ENCODE data around the gene BORCS8. TPM values are rescaled to one million over a fixed set of nuclear protein-coding genes. Genes with fewer than 3 reads are reported as not detected.

Gene BORCS8
- total RNA-seq, 1 donor from 2014 or later = 33.5 TPM

- Mint-ChIP-seq H3K27me3 (ENCODE audit: low read depth, unreplicated experiment) (peaks cover 24% of the 10 kb centered on the region), H3K4me1 (ENCODE audit: low read depth, unreplicated experiment) (no peaks in the 10 kb centered on the region), H3K27ac (ENCODE audit: unreplicated experiment) (no peak overlapping the region), H3K4me3 (ENCODE audit: unreplicated experiment) (no peak overlapping the region), H3K9me3 (ENCODE audit: unreplicated experiment) (peaks cover 6% of the 10 kb centered on the region), H3K36me3 (ENCODE audit: low read depth, unreplicated experiment) (peaks cover 2% of the 10 kb centered on the region)
- H3K9ac ChIP-seq (ENCODE audit: low read length) = no peak overlapping the region
- peaks cover 4% of the 10 kb centered on the region for H3K9me3 ChIP-seq (ENCODE audit: insufficient read depth, low read depth, low read length)
- no peak overlapping the region for H3K27ac ChIP-seq (ENCODE audit: low read depth, low read length)
- H2AFZ ChIP-seq (ENCODE audit: low read depth, low read length) = no peak overlapping the region
- no peaks in the 10 kb centered on the region for H4K20me1 ChIP-seq (ENCODE audit: insufficient read depth, low read length)
- TF ChIP-seq EZH2 (IDR thresholded peaks at IDR 0.05; ENCODE audit: insufficient read depth, low read length) (no peak), CTCF (IDR thresholded peaks at IDR 0.05; ENCODE audit: insufficient read depth, low read depth, low read length) (no peak)
- no peak overlapping the region for H3K4me3 ChIP-seq (ENCODE audit: insufficient read depth, low read depth, low read length)
- no peaks in the 10 kb centered on the region for H3K79me2 ChIP-seq (ENCODE audit: insufficient read depth, low read length)
- H3K4me1 ChIP-seq (ENCODE audit: insufficient read depth, low read length) = no peaks in the 10 kb centered on the region
- H3K27me3 ChIP-seq (ENCODE audit: insufficient read depth, low read length) = no peaks in the 10 kb centered on the region
- no peak overlapping the region for H3K4me2 ChIP-seq (ENCODE audit: low read length)
- DNase-seq (ENCODE audit: low read depth) (no peak), FAIRE-seq (no peak)
- H3K36me3 ChIP-seq (ENCODE audit: insufficient read depth, low read length) = no peaks in the 10 kb centered on the region
Measured at GRCh38 chr19:19239675-19240074, 47.7 kb upstream of the BORCS8 start.

DNA sequence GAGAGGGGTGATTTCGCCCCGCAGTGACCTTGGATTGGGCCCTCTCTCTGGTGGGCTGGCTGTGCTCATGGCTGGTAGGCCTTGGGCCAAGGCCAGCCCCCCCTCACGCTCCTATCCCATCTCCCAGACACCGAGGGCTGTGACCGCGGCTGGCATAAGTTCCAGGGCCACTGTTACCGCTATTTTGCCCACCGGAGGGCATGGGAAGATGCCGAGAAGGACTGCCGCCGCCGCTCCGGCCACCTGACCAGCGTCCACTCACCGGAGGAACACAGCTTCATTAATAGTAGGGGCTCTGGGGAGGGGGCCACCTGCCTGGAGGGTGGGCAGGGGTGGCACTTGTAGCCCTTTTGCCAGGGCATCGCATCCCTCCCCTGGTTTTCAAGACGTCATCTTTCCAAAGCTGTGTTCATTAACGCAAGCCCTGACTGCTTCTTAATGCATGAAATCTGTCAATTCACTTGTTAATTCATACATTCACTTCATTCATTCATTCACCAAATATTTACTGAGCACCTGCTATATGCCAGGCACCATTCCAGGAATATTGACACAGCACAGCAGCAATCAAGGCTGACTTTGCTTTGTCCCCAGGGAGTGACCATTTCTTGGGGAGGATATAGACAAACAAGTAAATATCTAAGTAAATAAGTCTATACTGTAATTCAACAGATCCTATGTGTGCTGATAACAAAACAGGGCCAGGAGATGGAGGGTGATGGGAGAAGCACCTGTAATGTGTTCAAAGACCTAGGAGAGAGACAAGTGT is 46.4 kb upstream of the BORCS8 start:
- no peak overlapping the region for H3K4me3 ChIP-seq (ENCODE audit: insufficient read depth, low read depth, low read length)
- no peak overlapping the region for H3K4me2 ChIP-seq (ENCODE audit: low read length)
- Mint-ChIP-seq H3K27ac (ENCODE audit: unreplicated experiment) (no peak overlapping the region), H3K27me3 (ENCODE audit: low read depth, unreplicated experiment) (peaks cover 24% of the 10 kb centered on the region), H3K9me3 (ENCODE audit: unreplicated experiment) (peaks cover 15% of the 10 kb centered on the region), H3K4me1 (ENCODE audit: low read depth, unreplicated experiment) (no peaks in the 10 kb centered on the region), H3K4me3 (ENCODE audit: unreplicated experiment) (no peak overlapping the region), H3K36me3 (ENCODE audit: low read depth, unreplicated experiment) (peaks cover 5% of the 10 kb centered on the region)
- H3K27me3 ChIP-seq (ENCODE audit: insufficient read depth, low read length) = no peaks in the 10 kb centered on the region
- H3K9me3 ChIP-seq (ENCODE audit: insufficient read depth, low read depth, low read length) = peaks cover 15% of the 10 kb centered on the region
- no peaks in the 10 kb centered on the region for H3K79me2 ChIP-seq (ENCODE audit: insufficient read depth, low read length)
- DNase-seq (ENCODE audit: low read depth) (no peak), FAIRE-seq (no peak)
- TF ChIP-seq CTCF (IDR thresholded peaks at IDR 0.05; ENCODE audit: insufficient read depth, low read depth, low read length) (no peak), EZH2 (IDR thresholded peaks at IDR 0.05; ENCODE audit: insufficient read depth, low read length) (no peak)
- no peak overlapping the region for H3K27ac ChIP-seq (ENCODE audit: low read depth, low read length)
- no peak overlapping the region for H3K9ac ChIP-seq (ENCODE audit: low read length)
- no peaks in the 10 kb centered on the region for H3K4me1 ChIP-seq (ENCODE audit: insufficient read depth, low read length)
- no peak overlapping the region for H2AFZ ChIP-seq (ENCODE audit: low read depth, low read length)
- no peaks in the 10 kb centered on the region for H3K36me3 ChIP-seq (ENCODE audit: insufficient read depth, low read length)
- no peaks in the 10 kb centered on the region for H4K20me1 ChIP-seq (ENCODE audit: insufficient read depth, low read length)

GRCh38 chr19:19236173-19236572 is 44.2 kb upstream of the BORCS8 start:
- Histone ChIP-seq H3K79me2 (ENCODE audit: insufficient read depth, low read length) (no peaks in the 10 kb centered on the region), H3K9ac (ENCODE audit: low read length) (no peak overlapping the region), H4K20me1 (ENCODE audit: insufficient read depth, low read length) (no peaks in the 10 kb centered on the region), H3K27me3 (ENCODE audit: insufficient read depth, low read length) (no peaks in the 10 kb centered on the region), H3K4me2 (ENCODE audit: low read length) (no peak overlapping the region), H3K9me3 (ENCODE audit: insufficient read depth, low read depth, low read length) (peaks cover 15% of the 10 kb centered on the region), H3K4me1 (ENCODE audit: insufficient read depth, low read length) (no peaks in the 10 kb centered on the region), H3K4me3 (ENCODE audit: insufficient read depth, low read depth, low read length) (no peak overlapping the region), H3K27ac (ENCODE audit: low read depth, low read length) (no peak overlapping the region), H3K36me3 (ENCODE audit: insufficient read depth, low read length) (no peaks in the 10 kb centered on the region), H2AFZ (ENCODE audit: low read depth, low read length) (no peak overlapping the region)
- H3K36me3 Mint-ChIP-seq (ENCODE audit: low read depth, unreplicated experiment) = peaks cover 5% of the 10 kb centered on the region
- H3K27ac Mint-ChIP-seq (ENCODE audit: unreplicated experiment) = no peak overlapping the region
- DNase-seq (ENCODE audit: low read depth) (no peak), FAIRE-seq (no peak)
- no peaks in the 10 kb centered on the region for H3K4me1 Mint-ChIP-seq (ENCODE audit: low read depth, unreplicated experiment)
- TF ChIP-seq EZH2 (IDR thresholded peaks at IDR 0.05; ENCODE audit: insufficient read depth, low read length) = no peak
- TF ChIP-seq CTCF (IDR thresholded peaks at IDR 0.05; ENCODE audit: insufficient read depth, low read depth, low read length) = no peak
- H3K27me3 Mint-ChIP-seq (ENCODE audit: low read depth, unreplicated experiment) = peaks cover 29% of the 10 kb centered on the region
- H3K4me3 Mint-ChIP-seq (ENCODE audit: unreplicated experiment) = no peak overlapping the region
- H3K9me3 Mint-ChIP-seq (ENCODE audit: unreplicated experiment) = peaks cover 19% of the 10 kb centered on the region

Measured in astrocyte (in vitro differentiated cells and primary cell).